NT2/D1 (cell line): ENCODE data around the gene KANSL1.

Experiments used
- YY1 ChIP-seq: IDR thresholded peaks from 2 replicates; pipeline ENCODE4 v1.6.1; 2011; ENCODE audit not compliant: insufficient read length, insufficient read depth
- ZNF274 ChIP-seq: IDR thresholded peaks from 2 replicates; pipeline ENCODE4 v1.6.1; 2011; ENCODE audit warnings: mild to moderate bottlenecking, low read depth, low read length

GRCh38 chr17:46199379-46199778 is 6.2 kb upstream of the KANSL1 start:
- TF ChIP-seq ZNF274, result no peak
- no peak for TF ChIP-seq YY1
